Pons (tissue), 1 donor: ENCODE results near the gene SYK.
A peak's percentile ranks its signal among the peaks of the same experiment; 100 is the strongest.

Experiments
- DNase-seq: peaks from one replicate; pipeline ENCODE4 v3.0.0-alpha.2; 2016; ENCODE audit warnings: low spot score

Gene SYK

GRCh38 chr9:90851444-90851843 lies 49.8 kb downstream of the SYK start:
- no peak for DNase-seq

- no peak for DNase-seq
Measured at GRCh38 chr9:90853945-90854344, 52.3 kb downstream of the SYK start.

GRCh38 chr9:90854637-90855175 lies 53.1 kb downstream of the SYK start:
- no peak for DNase-seq

- no peak for DNase-seq
Measured at GRCh38 chr9:90855208-90855902, 53.7 kb downstream of the SYK start.

- DNase-seq, result no peak
Measured at GRCh38 chr9:90857091-90857490, 55.5 kb downstream of the SYK start.

- no peak for DNase-seq
Measured at GRCh38 chr9:90857855-90858254, 56.2 kb downstream of the SYK start.

GRCh38 chr9:90858457-90858901 lies 56.9 kb downstream of the SYK start:
- DNase-seq, result no peak

GRCh38 chr9:90860382-90860781 lies 58.8 kb downstream of the SYK start:
- DNase-seq, result no peak

GRCh38 chr9:90860826-90861225 lies 59.2 kb downstream of the SYK start:
- DNase-seq, result peak; percentile 5

- no peak for DNase-seq
Measured at GRCh38 chr9:90861380-90861779, 59.8 kb downstream of the SYK start.

- no peak for DNase-seq
Measured at GRCh38 chr9:90861826-90862740, 60.5 kb downstream of the SYK start.

- DNase-seq, result no peak
Measured at GRCh38 chr9:90864779-90865178, 63.2 kb downstream of the SYK start.

GRCh38 chr9:90867101-90867500 lies 65.5 kb downstream of the SYK start:
- no peak for DNase-seq

- no peak for DNase-seq
Measured at GRCh38 chr9:90868555-90868954, 66.9 kb downstream of the SYK start.

- no peak for DNase-seq
Measured at GRCh38 chr9:90869361-90869760, 67.7 kb downstream of the SYK start.

GRCh38 chr9:90870621-90871326 lies 69.2 kb downstream of the SYK start:
- peak; percentile 54 for DNase-seq

- no peak for DNase-seq
Measured at GRCh38 chr9:90871327-90871935, 69.8 kb downstream of the SYK start.

GRCh38 chr9:90872835-90873294 lies 71.2 kb downstream of the SYK start:
- no peak for DNase-seq

GRCh38 chr9:90873422-90873821 lies 71.8 kb downstream of the SYK start:
- no peak for DNase-seq

- no peak for DNase-seq
Measured at GRCh38 chr9:90874194-90874593, 72.6 kb downstream of the SYK start.

- DNase-seq, result no peak
Measured at GRCh38 chr9:90878562-90878961, 76.9 kb downstream of the SYK start.

GRCh38 chr9:90880066-90880465 lies 78.4 kb downstream of the SYK start:
- no peak for DNase-seq
